Loucy (cell line): Measurements from ENCODE around the gene PRTFDC1.

ENCODE experiments used
- H2AFZ ChIP-seq: fragments of 200-600 bp; sonication (generic); 2 replicates; pipeline ENCODE4 v1.6.0; 2016; ENCODE audit warnings: antibody characterized with exemption, mild to moderate bottlenecking, low read length, moderate library complexity
- H3F3A ChIP-seq: fragments of 200-600 bp; 2 replicates; pipeline ENCODE4 v1.6.0; 2016; ENCODE audit warnings: antibody characterized with exemption, low read depth, mild to moderate bottlenecking
- H3K27me3 ChIP-seq: fragments of 200-600 bp; sonication (generic); 2 replicates; pipeline ENCODE4 v1.6.1; 2014; ENCODE audit warnings: low read length, mild to moderate bottlenecking; ENCODE audit not compliant: insufficient read depth, poor library complexity, severe bottlenecking
- H3K36me3 ChIP-seq: fragments of 200-600 bp; sonication (generic); 2 replicates; pipeline ENCODE4 v1.6.1; 2016; ENCODE audit warnings: low read length; ENCODE audit not compliant: insufficient read depth
- H3K4me1 ChIP-seq: fragments of 200-600 bp; sonication (generic); 2 replicates; pipeline ENCODE4 v1.5.1; 2014; ENCODE audit warnings: low read length, mild to moderate bottlenecking; ENCODE audit not compliant: insufficient read depth, poor library complexity, severe bottlenecking
- H3K4me2 ChIP-seq: fragments of 200-600 bp; sonication (generic); 2 replicates; pipeline ENCODE4 v1.6.0; 2014; ENCODE audit warnings: antibody characterized with exemption, low read length, low read depth, mild to moderate bottlenecking; ENCODE audit not compliant: poor library complexity, severe bottlenecking
- H3K4me3 ChIP-seq: fragments of 200-600 bp; sonication (generic); 2 replicates; pipeline ENCODE4 v1.5.1; 2014; ENCODE audit warnings: low read length, mild to moderate bottlenecking, mixed read lengths; ENCODE audit not compliant: poor library complexity, severe bottlenecking
- H3K79me2 ChIP-seq: fragments of 200-600 bp; sonication (generic); 2 replicates; pipeline ENCODE4 v1.6.1; 2014; ENCODE audit warnings: low read length; ENCODE audit not compliant: insufficient read depth
- H3K9ac ChIP-seq: fragments of 200-600 bp; sonication (generic); 2 replicates; pipeline ENCODE4 v1.6.0; 2014; ENCODE audit warnings: mild to moderate bottlenecking, low read depth, low read length, moderate library complexity; ENCODE audit not compliant: poor library complexity, severe bottlenecking
- H3K9me2 ChIP-seq: fragments of 200-600 bp; sonication (generic); replicated peaks from 2 replicates; pipeline ENCODE4 v1.6.1; 2016; ENCODE audit warnings: low read depth, low read length, mixed read lengths
- H3K9me3 ChIP-seq: fragments of 200-600 bp; sonication (generic); 2 replicates; pipeline ENCODE4 v1.6.1; 2014; ENCODE audit warnings: mild to moderate bottlenecking, antibody characterized with exemption, low read length, low read depth; ENCODE audit not compliant: insufficient read depth
- H4K20me1 ChIP-seq: fragments of 200-600 bp; sonication (generic); 2 replicates; pipeline ENCODE4 v1.6.0; 2014; ENCODE audit warnings: antibody characterized with exemption, low read length, mild to moderate bottlenecking; ENCODE audit not compliant: insufficient read depth, poor library complexity, severe bottlenecking
- CTCF ChIP-seq: fragments of 200-600 bp; sonication (generic); conservative IDR thresholded peaks from 2 replicates; pipeline ENCODE4 v1.5.1; 2014; ENCODE audit warnings: mild to moderate bottlenecking, antibody characterized with exemption, low read length
- EZH2phosphoT487 ChIP-seq: fragments of 200-600 bp; IDR thresholded peaks from 2 replicates; pipeline ENCODE4 v1.6.1; 2018; ENCODE audit warnings: antibody characterized with exemption, mild to moderate bottlenecking, moderate library complexity, borderline replicate concordance

The PRTFDC1 gene

GRCh38 chr10:24866604-24867583 lies 85.5 kb downstream of the PRTFDC1 start:
- H3K9ac ChIP-seq, result no peak overlapping the region

DNA sequence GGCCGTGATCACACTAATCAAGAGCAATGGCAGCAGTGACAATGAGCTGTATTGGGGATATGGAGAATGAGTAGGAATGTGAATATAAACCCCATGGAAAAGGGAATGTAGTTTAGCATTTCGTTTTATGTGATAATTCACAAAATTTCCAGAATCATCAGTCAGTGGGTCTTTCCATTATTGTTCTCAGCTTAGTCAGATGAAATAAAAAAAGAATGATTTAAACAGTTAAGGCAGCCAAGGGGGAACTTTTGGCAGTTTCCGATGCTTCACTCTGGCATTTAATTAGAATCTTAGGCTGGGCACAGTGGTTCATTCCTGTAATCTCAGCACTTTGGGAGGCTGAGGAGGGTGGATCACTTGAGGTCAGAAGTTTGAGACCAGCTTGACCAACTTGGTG lies 86.6 kb downstream of the PRTFDC1 start:
- Histone ChIP-seq H3K27me3 (no peaks in the 10 kb centered on the region), H3K79me2 (no peaks in the 10 kb centered on the region), H3K4me1 (no peaks in the 10 kb centered on the region), H3F3A (no peaks in the 10 kb centered on the region), H4K20me1 (no peaks in the 10 kb centered on the region), H2AFZ (no peak overlapping the region), H3K36me3 (no peaks in the 10 kb centered on the region), H3K4me3 (no peak overlapping the region), H3K9me2 (no peaks in the 10 kb centered on the region), H3K9me3 (no peaks in the 10 kb centered on the region; the same call in 1 of the 2 replicates), H3K4me2 (no peak overlapping the region), H3K9ac (no peak overlapping the region)
- TF ChIP-seq EZH2phosphoT487 (no peak), CTCF (no peak)

More at GRCh38 chr10:24866604-24867583, 85.5 kb downstream of the PRTFDC1 start:
- H3F3A ChIP-seq, result no peaks in the 10 kb centered on the region
- H4K20me1 ChIP-seq, result no peaks in the 10 kb centered on the region
- H3K9me3 ChIP-seq, result no peaks in the 10 kb centered on the region; the same call in 1 of the 2 replicates
- H3K4me2 ChIP-seq, result no peak overlapping the region
- H3K36me3 ChIP-seq, result no peaks in the 10 kb centered on the region
- H3K9me2 ChIP-seq, result no peaks in the 10 kb centered on the region
- no peaks in the 10 kb centered on the region for H3K79me2 ChIP-seq
- no peak overlapping the region for H2AFZ ChIP-seq
- H3K4me1 ChIP-seq, result no peaks in the 10 kb centered on the region
- H3K4me3 ChIP-seq, result no peak overlapping the region
- H3K27me3 ChIP-seq, result no peaks in the 10 kb centered on the region
- TF ChIP-seq CTCF (no peak), EZH2phosphoT487 (no peak)

DNA sequence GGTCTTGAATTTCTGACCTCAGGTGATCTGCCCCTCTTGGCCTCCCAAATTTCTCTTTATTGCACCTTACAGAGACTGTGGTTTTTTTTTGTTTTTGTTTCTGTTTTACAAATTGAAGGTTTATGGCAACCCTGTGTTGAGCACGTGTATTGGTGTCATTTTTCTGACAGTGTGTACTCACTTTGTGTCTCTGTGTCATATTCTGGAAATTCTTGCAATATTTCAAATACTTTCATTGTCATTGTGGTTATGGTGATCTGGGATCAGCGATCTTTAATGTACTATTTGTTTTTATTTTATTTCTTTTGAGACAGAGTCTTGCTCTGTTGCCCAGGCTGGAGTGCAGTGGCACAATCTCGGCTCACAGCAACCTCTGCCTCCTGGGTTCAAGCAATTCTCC lies 89.8 kb downstream of the PRTFDC1 start:
- H3K4me1 ChIP-seq, result no peaks in the 10 kb centered on the region
- H3K79me2 ChIP-seq, result no peaks in the 10 kb centered on the region
- no peaks in the 10 kb centered on the region for H3F3A ChIP-seq
- H4K20me1 ChIP-seq, result no peaks in the 10 kb centered on the region
- no peaks in the 10 kb centered on the region for H3K9me2 ChIP-seq
- no peaks in the 10 kb centered on the region for H3K36me3 ChIP-seq
- H2AFZ ChIP-seq, result no peak overlapping the region
- H3K9me3 ChIP-seq, result no peaks in the 10 kb centered on the region; the same call in 1 of the 2 replicates
- no peak overlapping the region for H3K4me2 ChIP-seq
- no peak overlapping the region for H3K4me3 ChIP-seq
- TF ChIP-seq CTCF (no peak), EZH2phosphoT487 (no peak)
- no peak overlapping the region for H3K9ac ChIP-seq
- H3K27me3 ChIP-seq, result no peaks in the 10 kb centered on the region
